Astrocyte of the hippocampus (primary cell): ENCODE results near the gene TLE2.
"Not testable (repeated sequence)": the region's sequence is repeated elsewhere in the genome, so short reads cannot be mapped to it uniquely, and the experiment has no call there.

Experiments
- DNase-seq: peaks from one replicate; pipeline ENCODE4 v3.0.0; 2011; ENCODE audit warnings: low read depth, low spot score

Gene TLE2

DNA sequence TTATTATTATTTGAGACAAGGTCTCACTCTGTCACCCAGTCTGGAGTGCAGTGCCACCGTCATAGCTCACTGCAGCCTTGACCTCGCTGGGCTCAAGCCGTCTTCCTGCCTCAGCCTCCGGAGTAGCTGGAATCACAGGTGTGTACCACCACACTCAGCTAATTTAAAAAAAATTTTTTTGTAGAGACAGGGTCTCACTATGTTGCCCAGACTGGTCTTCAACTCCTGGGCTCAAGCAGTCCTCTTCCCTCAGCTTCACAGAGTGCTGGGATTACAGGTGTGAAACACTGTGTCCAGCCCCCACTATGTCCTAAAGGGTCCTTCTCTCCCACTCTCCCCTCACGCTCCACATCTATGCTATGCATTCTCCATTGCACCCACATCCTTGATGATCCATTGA lies 9.1 kb upstream of the TLE2 start:
- no peak for DNase-seq

DNA sequence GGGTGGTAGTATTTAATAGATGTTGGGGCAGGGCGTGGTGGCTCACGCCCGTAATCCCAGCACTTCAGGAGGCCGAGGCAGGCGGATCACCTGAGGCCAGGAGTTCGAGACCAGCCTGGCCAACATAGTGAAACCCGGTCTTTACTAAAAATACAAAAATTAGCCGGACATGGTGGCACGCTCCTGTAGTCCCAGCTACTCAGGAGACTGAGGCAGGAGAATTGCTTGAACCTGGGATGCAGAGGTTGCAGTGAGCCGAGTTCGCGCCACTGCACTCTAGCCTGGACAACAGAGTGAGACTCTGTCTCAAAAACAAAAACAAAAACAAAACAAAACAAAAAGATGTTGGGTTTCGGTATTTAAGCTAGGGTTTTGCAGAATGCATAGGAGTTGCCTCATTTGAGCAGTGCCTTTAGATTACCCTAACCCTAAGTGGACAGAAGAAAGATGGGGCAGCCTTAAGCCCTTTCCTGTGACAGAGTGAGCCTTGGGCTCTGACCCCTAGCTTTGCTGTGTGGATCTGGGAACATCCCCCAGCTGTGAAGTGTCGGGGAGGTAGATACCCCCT lies 8.0 kb upstream of the TLE2 start:
- DNase-seq = not testable (repeated sequence)

DNA sequence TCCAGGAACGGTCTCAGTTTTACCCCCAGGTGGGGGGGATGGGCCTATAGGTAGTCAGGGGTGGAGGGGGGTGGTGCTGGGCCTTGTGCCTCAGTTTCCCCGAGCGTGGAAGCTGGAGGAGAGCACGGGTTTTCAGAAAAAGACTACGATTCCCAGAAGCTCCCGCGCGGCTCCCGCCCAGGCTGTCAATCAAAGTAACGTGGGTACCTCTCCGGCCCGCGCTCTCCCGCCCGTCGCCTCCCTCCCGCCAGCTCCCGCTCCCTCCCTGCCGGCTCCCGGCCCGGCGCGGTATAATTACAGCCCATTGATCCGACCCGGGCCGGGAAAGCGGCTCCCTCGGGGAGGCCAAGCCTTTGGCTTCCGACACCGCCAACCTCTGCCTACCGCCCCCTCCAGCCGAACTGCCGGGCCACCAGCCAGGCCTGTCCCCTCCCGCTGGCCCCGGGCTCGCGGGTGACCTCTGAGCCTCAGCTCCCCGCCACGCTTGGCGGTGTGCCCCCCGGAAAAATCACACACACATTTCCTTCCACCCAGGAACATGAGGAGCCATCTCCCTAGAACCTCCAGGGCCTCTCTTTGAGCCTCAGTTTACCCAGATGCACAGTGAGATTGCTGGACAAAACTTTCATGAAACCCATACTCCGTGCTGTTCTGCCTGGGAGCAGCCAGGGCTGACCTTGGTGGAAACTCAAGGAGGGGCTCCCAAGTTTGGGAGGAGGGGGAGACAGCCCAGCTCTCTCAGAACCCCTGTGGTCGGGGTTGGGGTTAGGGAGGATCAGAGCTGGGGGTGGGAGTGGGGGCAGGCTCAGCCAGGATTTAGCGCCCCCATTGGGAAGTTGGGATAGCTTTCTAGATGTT lies 7.3 kb upstream of the TLE2 start:
- DNase-seq = peak; percentile 97

DNA sequence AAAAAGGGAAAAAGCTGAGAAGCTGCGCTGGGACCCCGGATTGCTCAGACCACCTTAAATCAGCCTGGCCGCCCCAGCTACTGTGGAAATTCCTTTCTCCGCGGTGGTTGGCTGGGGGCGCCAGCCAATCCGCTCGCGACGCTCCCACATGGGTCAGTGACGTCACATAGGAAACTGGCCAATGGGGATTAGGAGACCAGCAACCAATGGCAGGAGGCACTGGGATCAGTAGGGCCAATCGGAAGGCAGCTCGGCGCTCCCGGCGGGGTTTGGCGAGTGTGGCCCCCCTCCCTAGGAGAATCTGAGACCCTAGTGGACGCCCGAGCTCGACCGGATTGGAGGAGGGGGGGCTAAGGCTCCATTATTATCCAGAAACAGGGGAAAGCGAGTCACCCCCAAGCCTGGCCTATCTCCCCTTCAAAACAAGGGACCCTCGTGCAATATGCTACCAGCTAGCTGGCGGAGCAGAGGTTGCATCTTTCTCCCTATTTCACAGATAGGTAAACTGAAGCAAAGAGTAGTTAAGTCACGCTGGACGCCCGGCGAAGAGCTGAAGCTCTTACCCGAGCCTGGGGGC lies 6.5 kb upstream of the TLE2 start:
- DNase-seq = peak; percentile 100

DNA sequence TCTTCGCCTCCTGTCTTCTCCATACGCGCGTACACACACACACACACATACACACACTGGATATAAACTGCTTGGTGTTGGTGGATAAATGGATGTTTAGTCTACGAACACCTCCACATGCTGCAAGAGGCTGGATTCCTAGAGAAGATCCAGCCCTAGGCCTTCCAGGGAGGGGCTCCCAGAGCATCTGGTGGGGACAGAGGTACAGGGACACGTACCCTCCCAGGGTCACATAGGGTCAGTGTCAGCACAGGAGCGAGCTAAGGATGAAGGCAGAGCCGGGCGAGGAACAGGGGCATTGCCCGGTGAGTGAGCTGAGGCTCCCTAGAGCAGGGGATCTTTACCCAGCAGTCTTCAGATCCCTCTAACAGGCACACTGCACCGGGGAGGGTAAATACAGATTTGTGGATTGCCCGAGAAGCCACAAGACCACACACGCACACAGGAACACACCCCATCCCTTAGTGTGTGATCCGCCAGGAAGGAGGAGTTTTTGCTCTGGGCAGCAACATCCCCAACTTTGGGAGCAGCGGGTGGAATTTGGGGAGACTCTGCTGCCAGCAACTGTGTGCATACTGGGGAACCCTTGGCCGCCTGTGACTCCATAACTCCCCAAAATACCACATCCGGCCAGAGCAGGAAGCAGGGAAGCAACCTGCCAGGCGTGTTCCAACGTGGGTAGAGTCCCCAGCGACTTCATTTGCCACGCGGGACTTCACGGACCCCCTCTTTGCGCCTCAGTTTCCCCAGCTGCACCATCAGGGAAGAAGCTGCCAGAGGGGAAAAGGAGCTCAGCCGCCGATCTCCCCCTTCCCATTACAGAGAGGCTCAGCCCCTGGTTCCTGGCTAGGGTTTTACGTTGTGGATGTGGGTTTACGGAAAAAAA lies 5.8 kb upstream of the TLE2 start:
- DNase-seq = peak; percentile 71

DNA sequence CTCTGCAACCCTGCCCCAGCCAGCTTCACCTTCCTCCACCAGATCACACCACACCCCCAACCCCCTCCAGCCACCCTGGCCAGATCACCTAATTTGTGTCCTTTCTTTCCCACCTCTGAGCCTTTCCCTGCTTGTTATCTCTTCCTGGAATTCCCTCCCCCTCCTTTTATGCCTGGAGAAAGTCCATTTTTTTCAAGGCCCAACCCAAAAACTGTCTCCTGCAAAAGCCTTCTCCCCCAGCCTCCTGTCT lies 5.3 kb upstream of the TLE2 start:
- no peak for DNase-seq

DNA sequence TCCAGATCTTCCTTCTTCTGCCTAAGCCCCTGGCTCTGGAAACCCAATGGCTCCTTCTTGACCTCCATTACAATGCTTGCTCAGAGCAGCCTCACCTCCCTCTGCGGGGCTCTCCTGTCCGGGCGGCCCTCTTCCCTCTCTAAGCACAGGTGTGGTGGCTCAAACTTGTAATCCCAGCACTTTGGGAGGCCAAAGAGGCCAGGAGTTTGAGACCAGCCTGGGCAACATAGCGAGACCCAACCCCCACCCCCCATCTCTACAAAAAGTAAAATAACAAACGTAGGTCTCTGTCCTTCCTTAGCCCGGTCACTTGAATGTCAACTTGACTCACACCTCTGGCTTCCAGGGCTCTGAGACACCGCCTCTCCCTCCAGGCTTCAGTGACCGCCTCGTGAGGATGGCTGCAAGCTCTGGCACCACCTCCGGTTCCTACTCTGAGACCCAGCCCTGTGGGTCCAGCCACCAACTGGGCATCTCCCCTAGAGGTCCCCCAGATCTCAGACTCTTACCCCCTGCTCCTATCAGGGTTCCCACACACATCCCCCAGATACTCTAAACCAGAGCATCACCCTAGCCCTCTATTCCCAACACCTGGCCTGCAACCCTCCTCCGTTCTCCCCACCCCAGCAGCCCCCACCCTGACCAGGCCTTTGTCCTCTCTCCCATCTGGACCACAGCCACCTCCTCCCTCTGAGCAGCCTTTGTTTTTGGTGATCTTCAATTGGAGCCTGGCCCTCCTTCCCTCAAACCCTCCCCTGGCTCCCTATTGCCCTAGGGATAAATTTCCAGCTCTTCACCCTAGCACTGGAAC lies 4.7 kb upstream of the TLE2 start:
- DNase-seq = no peak

DNA sequence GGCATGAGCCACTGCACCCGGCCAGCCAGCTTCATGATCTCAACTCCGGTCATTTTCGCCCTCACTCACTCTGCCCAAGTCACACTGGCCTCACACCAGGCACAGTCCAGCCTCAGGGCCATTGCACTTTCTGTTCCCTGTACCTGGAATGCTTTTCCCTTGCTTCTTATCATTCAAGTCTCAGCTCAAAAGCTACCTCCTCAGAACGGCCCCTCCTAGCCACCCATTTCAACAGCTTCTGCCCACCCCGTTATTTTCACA lies 2.5 kb upstream of the TLE2 start:
- no peak for DNase-seq

DNA sequence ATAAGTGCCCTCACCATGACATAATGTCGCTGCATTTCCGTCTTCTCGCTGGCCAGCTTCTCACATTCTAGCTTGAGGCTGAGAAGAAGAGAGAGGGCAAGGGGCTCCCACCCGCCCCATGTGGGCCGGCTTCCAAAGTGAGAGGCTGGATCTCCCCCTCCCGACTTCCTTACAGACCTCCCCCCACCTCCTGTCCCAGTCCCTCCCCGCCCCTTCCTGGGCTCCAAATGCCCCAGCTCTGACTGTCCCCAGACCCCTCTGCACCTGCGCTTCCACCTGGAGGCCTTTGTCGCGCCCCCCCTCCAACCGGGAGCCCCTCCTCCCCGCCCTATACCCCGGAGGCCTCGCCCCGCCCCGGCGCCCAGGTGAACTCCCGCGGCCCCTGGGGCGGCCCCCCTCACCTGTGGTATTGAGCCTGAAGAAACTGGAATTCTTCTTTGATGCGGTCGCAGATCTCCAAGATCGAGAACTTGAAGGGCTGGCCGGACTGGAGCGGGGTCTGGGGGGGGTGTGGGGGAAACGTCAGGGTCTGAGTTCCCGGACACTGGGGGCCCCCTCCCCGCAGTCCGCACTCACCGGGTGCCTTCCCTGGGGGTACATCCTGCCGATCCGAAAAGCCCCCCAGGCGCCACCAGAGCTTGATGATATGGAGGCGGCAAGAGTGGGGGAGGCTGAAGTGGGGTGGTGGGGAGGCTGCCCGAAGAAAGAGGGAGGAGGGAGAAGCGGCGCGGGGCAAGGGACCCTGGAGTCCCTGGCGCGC lies 595 bp downstream of the TLE2 start:
- no peak for DNase-seq

DNA sequence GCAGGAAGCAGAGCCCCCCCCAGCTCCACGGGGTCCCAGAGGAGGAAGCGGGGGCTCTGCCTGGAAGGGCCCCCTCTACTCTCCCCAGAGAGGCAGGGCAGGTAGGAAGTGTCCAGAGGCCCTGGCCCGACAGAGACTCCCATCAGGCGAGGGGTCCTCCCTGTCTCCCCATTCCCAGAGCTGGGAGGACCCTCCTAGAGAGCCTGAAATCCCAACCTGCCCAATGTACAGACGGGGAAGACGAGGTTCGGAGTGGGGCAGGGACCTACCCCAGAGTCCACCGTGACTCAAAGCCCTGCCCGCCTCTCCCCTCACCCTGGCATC lies 1.1 kb downstream of the TLE2 start:
- DNase-seq = no peak

DNA sequence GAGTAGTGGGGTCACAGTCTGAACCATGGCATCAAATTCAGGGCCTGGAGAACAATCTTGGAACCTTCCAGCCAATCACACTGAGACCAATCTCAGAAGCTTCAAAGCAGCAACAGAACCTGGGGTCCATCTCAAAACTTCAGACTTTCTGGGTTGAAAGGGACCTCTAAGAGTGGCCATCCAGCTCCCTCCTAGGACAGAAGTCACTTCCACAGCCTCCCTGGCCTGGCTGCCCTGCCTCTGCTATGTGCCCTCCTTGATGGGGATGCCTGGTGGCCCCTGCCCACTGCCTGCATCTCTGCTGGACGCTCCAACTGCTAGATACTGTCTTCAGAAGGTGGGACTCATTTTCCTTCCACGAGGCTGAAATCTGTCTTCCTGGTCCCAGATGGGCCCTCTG lies 1.8 kb downstream of the TLE2 start:
- no peak for DNase-seq

DNA sequence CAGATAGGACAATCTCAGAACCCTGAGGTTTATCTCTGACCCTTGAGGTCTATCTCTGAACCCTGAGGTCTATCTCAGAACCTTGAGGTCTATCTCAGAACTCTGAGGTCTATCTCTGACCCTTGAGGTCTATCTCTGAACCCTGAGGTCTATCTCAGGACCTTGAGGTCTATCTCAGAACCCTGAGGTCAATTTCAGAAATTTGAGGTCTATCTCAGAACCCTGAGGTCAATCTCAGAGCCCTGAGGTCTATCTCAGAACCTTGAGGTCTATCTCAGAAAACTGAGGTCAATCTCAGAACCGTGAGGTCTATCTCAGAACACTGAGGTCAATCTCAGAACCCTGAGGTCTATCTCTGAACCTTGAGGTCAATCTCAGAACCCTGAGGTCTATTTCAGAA lies 2.3 kb downstream of the TLE2 start:
- DNase-seq = no peak

DNA sequence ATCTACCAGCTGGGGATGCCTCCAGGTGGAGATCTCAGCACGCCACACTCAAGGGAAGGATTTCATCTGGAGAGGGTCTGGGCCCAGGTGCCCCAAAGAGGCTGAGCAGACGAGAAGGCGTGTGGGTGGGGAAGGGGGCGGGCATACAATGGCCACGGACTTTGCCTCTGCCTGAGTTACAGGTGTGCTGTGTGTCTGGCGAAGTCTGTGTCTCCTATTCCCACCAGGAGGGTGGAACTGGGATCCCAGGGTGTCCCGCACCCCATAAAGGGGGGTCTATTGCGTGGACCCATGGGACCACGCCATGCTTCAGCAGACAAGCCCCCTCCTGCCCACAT lies 3.6 kb downstream of the TLE2 start:
- DNase-seq = no peak

DNA sequence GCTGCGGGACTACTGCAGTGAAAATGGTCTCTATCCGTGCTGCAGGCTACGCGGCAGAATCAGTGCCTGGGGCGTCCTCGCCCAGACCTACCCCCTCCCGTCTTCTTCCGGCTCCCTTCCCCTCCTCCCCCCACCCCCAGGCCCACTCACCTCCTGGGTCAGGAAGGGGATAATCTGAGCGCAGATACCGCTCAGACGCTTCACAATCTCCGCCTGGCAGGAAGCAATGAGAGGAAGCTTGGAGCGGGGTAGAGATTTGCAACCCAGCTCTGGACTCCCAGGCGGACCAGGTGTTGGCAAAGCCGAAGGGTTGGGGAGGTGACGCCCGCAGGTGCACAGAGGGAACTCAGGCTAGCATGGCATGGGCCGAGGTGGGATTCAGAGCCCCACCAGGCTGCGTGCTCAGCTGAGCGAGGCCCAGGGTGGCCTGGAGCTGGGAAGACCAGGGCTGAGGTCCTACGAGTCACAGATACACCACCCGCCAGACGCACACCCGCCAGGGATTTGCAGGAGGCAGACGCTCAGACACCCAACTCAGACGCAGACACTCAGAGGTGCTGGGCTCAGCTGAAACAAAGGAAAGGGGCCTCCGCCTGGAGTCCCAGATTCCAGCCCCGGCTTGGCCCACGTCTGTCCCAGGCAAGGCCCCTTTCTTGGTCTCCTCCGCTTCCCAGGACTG lies 4.1 kb downstream of the TLE2 start:
- DNase-seq = no peak

DNA sequence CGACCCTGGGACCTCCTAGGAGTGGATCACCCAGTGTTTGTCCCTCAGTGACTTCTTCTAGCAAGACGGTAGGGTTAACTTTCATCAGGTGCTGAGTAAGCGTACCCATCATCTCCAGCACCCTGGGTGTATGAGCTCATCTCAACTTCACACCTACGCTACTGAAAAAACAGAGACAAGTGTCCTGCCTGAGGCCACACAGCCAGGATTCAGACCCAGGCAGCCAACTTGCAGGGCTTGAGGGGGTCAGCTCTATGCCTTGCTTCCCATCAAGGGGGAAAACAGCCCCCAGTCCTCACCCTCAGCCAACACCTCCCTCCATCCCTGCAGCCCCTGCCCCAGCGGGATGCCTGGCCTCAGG lies 4.6 kb downstream of the TLE2 start:
- no peak for DNase-seq

DNA sequence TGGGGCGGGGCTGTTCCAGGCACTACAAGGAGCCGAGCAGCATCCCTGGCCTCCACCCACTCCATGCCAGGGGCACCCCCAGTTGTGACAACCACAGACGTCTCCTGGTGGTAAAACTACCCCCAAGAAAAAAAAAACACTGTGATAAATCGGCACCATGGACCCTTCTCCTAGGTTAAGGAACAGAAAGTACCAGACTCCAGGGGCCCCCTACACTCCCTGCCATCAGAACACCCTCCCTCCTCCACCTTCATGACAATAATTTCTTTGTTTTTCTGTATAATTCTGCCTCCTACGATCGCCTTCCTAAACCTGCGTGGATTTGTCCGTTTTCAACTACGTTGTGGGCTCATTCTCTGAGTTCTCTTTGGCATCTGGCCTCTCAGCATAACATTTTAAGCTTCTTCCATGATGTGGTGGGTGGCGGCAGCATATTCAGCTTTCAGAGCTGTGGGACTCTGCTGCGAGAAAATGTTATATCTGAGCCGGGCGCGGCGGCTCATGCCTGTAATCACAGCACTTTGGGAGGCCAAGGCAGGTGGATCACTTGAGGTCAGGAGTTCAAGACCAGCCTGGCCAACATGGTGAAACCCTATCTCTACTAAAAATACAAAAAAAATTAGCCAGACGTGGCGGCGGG lies 8.6 kb downstream of the TLE2 start:
- no peak for DNase-seq

DNA sequence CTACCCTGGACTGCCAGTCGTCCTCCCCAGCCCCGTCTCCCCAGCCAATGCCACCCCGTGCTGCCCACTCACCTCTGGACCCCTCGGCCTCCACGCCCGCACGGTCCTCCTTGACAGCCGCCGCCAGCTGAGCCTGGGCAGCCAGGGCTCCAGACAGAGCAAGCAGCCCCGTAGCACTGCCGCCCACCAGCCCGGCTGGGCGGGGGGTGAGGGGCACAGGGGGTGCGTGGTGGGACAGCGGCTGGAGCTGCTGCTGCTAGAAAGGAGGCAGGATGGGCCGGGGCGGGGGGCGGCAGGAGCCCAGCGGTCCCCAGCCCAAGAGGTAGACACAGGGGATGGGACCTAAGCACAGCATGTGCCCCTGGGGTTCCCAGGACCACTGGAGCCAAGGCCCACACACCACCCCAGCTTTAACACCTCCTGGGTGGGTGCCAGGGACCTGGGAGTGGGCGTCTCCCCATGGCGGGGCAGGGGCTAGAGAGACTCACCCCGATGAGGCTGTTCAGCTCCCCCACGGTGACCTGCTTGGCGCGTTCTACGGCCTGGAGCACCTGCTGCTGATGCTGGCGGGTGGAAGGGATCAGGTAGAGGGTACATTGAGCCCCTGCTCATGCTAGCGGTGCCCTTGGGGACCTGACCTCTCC lies 9.7 kb downstream of the TLE2 start:
- no peak for DNase-seq

DNA sequence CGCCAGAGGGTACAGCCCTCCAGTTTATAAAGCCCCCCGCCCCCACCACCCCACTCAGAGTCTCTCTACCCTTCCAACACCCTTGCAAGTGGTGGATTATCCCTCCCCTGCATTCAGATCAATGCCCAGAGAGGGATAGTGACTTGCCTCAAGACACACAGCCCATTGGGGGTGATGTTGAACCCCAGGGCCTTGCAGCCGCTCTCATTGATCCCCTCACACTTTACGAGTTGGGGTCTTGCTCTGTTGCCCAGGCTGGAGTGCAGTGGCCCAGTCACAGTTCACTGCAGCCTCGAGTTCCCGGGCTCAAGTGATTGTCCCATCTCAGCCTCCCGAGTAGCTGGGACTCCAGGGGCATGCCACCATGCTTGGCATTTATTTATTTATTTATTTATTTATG lies 11.2 kb downstream of the TLE2 start:
- DNase-seq = no peak

DNA sequence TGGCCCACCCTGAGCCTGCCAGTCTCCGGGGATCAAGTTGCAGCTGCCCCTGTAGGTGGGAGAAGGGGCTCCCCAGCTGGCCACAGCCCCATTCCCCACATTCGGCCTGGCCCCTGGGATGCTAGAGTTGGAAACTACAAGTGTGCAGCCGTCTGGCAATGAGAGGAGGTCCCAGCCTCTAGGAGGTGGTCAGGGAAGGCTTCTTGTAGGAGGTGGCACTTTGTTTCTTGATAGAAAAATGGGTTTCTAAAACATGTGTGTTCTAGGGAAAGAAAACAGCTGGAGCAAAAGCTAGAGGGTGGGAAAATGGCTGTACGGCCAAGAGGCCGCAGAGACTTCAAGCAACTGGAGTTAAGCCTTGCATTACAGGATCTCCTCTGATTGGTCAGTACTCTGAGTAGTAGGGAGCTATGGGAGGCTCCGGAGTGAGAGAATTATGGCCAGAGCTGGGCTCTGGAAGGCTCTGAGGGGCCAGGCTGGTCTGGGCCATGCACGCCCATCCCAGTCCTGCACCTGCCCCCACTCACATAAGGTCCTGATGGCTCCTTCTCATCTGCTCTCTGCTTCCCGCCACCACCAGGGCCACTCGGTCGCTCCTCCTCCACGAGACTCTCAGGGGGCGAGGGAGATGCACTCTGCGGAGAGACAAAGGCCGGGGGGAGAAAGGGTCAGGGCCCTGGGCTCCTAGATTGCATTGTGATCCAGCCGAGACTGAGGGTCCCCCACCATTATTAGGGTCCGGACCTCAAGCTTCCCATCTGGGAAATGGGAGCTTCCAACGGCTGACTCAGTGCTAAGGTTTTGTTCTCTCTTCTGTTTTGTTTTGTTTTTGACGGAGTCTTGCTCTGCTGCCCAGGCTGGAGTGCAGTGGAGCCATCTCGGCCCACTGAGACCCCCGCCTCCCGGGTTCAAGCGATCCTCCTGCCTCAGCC lies 13.7 kb downstream of the TLE2 start:
- DNase-seq = no peak
